Measurements from ENCODE around the gene NEURL1B.

The NEURL1B gene

GRCh38 chr5:172740428-172741205 lies 99.6 kb downstream of the NEURL1B start:
- no peak overlapping the region for H3K4me3 ChIP-seq (ENCODE audit: low read depth, low read length)
- DNase-seq (ENCODE audit: low read depth): peak; percentile 92
- in situ Hi-C loops (cut with HindIII; ENCODE audit: low sequenced_read_pairs): no loop called here
- TF ChIP-seq, protein P1, sequence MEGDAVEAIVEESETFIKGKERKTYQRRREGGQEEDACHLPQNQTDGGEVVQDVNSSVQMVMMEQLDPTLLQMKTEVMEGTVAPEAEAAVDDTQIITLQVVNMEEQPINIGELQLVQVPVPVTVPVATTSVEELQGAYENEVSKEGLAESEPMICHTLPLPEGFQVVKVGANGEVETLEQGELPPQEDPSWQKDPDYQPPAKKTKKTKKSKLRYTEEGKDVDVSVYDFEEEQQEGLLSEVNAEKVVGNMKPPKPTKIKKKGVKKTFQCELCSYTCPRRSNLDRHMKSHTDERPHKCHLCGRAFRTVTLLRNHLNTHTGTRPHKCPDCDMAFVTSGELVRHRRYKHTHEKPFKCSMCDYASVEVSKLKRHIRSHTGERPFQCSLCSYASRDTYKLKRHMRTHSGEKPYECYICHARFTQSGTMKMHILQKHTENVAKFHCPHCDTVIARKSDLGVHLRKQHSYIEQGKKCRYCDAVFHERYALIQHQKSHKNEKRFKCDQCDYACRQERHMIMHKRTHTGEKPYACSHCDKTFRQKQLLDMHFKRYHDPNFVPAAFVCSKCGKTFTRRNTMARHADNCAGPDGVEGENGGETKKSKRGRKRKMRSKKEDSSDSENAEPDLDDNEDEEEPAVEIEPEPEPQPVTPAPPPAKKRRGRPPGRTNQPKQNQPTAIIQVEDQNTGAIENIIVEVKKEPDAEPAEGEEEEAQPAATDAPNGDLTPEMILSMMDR (IDR thresholded peaks at IDR 0.05; ENCODE audit: low read depth, low read length, missing control alignments): no peak
